Measurements from ENCODE around the gene ETV3. TPM values are rescaled to one million over a fixed set of nuclear protein-coding genes. Genes with fewer than 3 reads are reported as not detected.
A peak's percentile ranks its signal among the peaks of the same experiment; 100 is the strongest.
"Not testable (repeated sequence)": the region's sequence is repeated elsewhere in the genome, so short reads cannot be mapped to it uniquely, and the experiment has no call there.

The ETV3 gene
- total RNA-seq, result 27.0 TPM

DNA sequence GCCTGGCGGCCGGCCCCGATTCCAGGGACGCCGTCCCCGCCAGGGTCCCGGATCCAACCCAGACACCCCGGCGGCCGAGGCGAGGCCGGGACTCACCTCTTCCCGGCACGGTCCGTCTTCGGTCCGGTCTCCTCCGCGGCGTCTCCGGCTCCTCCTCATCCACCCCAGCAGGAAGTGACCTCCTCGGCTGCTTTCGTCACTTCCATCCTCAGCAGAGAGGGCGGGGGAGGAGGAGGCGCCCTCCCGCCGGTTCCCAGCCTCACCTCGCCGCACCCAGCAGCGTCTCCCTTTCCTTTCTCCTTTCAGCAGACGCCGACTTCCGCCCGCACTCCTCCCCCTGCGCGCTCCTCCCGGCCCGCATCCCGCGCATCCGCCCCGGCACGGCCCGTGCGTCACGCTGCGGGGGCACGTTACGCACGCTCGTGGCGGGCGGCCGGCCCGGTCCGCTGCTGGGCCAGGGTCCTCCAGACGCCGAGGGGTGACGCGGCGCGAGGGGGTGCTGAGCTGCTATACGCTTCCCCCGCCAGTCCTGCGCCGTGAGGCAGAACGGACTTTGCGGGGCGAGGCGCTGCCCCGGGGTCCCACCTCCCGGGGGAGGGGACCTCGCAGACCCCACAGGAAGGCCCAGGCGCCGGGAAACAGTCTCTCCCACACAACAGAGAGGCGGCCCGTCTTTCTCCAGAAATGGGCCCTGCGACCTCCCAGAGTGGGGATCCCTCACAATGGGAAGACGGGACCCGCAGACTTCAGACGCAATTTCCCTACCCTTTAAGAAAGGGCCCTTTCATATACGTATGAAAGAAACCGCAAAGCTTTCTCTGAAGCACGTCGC is at the start of gene ETV3:
TSS of gene ETV3 (minus strand) at position 176 of the 832 bp plus-strand sequence. CDS start 2,043 bp downstream, outside the sequence.
- peak; percentile 92 for DNase-seq (ENCODE audit: low spot score)

DNA sequence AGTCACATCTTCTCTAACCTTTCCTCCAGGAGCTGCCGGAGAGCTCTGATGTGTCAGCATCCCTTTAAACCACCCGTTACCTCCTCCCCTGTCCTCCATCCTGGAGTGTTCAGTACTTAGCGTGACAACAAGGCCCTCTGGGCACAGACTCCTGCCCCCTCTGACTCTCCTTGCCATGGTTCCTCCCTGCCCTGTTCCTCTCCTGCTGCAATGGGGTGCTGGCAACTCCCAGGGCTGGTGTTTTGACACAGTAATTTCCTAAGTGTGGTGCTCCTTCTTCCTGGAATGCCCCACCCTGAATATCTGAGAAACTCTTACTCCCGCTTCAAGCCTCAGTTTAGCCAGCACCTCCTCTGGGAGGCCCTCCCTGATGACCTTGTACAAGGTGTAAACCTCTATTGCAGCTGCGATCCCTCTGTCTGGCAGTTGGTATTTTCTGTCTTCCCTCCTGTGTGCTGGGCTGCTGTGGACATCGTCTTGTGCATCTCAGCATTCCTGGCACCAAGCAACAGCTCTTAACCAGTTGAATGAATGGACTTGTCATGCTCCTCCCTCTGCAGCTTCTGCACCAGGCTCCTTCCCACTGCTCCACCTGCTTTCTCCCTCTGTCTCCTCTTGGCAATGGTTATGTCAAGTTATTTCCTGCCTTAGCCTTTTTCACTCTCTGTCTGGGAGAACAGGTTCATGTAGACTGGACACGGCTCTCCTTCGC is 48.2 kb upstream of the ETV3 start:
- no peak for DNase-seq (ENCODE audit: low spot score)

DNA sequence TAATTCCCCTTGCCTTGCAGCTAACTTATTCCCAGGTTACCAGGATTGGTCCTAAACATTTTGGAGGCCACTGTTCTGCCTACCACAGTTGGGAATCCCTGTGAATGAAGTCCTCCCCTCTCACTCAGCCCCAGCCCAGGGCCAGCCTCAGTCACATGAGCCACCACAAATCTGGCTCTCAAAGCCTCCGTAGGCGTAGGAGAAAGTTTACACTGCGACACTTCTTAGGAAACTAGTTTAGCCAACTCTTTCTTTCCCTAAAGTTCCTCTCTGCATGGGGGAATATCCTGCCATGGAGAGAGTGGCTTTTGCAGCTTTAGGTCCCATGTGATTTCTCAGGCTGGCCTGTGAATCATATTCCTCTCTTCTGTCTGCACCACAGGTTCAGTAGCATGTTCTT is 45.7 kb upstream of the ETV3 start:
- no peak for DNase-seq (ENCODE audit: low spot score)

DNA sequence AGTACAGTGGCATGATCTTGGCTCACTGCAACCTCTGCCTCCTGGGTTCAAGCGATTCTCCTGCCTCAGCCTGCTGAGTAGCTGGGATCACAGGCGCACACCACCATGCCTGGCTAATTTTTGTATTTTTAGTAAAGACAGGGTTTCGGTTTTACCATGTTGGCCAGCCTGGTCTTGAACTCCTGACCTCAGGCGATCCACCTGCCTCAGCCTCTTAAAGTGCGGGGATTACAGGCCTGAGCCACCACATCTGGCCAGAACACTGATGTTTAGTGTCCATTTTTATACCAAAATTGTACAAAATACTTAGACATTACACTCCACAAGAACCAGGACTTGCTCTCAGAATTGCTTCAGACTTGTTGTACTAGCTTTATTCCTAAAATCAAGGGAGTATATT is 44.2 kb upstream of the ETV3 start:
- DNase-seq (ENCODE audit: low spot score), result not testable (repeated sequence)

DNA sequence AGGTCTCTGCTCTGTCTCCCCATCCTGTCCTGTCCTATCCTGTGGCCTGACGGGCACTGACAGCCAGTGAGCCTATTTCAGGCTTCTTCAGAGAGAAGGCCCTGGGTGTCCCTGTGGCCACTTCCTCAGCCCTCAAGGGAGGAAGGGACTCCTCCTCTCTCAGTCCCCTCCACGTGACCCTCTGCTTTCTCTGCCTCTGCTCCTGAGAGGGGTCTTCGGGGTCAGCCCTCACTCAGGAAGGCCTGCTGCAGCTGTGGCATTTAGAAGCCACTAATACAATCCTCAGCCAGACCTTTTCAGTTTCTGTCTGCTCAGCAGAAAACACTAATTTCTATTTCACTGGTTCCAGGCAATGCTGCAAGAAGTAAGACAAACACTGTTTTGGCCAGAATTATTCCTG is 43.6 kb upstream of the ETV3 start:
- no peak for DNase-seq (ENCODE audit: low spot score)

DNA sequence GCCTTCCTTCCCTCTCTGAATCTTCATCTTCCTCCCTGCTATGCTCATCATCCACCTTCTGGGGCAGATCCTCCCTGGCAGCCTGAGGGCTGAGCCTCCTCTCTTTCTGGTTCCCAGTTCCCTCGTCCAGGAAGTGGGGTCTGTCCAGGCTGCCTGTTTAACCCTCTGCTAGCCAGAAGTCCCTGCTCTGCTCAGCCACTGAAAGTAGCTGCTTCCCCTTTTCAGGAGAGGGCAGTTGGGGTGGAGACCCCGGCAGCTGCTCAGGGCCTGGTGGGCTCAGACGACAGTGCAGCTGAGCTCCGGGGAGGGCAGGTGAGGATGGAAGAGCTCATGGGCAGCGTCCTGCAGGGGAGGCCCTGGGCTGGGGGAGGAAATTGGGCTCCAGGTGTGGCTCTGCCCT is 43.1 kb upstream of the ETV3 start:
- no peak for DNase-seq (ENCODE audit: low spot score)

DNA sequence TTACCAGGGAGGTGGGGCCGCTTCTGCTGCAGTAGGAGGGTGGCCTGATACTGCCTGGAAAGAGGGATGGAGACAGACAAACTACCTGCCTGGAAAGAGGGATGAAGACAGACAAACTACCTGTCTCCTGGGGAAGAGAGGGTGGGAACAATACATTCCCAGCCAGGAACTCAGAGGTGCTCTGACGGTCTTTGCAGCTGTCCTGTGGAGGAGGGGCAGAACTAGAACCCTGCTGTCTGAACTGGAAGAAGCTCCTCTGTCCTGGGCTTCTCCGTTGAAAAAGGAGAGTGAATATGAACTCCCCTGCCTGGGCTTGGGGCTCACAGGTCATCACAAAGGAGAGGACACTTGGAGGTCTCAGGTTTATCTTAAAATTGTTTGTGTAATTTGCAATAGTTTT is 40.3 kb upstream of the ETV3 start:
- no peak for DNase-seq (ENCODE audit: low spot score)

DNA sequence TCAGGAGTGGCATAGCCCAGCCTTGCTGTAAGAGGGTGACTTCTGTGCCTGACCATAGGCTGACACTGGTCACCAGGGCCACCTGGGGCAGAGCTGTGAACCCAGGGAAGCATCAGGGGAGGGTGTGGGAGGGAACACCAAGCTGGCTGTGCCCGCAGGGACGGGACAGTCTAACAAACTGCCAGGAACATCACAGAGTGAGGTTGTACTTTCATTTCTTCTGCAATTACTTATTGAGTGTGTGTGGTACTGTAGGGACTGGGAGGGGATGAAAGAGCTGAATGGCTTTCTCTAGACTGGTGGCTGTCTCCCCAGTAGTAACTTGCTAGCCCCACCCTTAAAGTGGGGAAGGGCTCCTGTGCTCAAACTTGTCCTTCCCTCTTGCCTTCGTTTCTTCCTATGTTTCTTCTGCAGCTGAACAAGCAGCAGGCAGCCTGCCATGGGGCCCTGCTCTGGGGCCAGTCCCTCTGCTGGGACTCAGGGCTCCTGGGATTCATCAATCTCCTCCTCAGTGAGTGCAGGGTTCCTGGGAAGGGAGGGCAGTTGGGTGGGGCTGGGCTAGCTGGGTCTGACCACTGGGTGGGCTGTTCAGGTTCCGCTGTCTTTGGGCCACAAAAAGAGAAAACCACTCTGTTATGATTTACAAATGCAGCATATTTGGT is 39.7 kb upstream of the ETV3 start:
- no peak for DNase-seq (ENCODE audit: low spot score)

DNA sequence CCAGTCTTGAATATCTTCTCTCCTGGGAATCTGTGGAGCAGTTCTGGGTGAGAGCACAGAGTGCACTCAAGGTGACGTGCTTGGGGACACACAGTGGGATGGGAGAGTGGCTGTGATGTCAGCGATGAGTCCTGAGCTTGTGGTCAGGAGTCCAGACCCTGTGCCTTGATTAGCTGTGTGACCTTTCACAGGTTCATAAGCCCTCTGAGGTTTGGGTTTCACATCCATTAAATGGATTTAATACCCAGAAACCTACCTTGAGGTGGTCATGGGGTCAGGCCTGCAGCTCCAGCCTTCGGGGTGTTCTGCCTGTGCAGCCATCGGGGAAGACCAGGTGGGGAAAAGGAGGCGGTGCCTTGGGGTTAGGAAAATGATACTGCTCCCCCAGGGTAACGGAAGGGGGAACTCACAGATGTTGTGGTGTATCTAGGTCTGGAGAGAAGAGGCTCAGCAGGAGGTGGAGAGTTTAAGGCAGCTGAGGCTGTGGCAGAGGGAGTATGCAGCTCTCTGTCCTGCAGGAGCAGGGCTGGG is 38.5 kb upstream of the ETV3 start:
- DNase-seq (ENCODE audit: low spot score), result no peak

DNA sequence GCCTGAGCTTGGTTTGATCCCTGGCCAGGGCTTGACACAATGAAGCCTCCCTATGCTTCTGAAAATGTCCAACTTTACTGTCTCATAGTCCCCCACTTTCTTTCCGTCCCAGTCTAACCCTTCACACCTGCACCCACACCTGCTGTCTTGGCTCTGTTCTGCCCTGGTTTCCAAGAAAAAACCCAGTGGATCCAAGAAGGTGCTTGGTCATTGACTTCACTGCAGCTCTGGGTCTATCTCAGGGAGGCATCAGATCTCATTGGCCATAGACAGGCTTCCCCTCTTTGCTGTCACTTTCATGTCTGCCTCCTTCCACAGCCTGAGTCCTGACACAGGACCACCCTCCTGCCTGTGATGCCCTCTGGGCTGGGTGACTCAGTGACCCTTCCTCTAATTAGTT is 37.8 kb upstream of the ETV3 start:
- DNase-seq (ENCODE audit: low spot score), result no peak

DNA sequence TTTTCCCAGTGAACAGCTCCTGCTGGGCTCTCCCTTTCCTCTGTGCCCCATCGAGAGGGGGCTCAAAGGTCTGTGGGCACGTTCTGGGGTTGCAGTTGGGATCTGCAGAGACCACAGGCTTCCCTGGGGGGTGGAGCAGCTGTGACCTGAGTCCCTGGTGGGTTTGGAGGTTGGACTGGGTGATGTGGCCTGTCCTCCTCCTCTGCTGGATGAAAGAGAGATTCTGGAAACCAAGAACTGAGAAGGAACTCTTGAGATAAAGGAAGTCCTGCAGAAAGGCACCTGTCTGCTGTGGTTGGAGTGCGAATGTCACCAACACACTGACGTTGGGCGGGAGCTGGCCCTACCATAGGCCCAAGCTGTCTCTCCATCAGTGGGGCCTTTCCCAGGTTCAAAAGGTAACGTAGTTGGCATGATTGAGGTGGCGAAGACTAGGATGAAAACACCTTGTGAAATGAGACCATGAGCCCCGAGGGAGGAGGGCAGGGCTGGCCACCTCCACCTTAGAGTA is 35.8 kb upstream of the ETV3 start:
- DNase-seq (ENCODE audit: low spot score), result no peak

DNA sequence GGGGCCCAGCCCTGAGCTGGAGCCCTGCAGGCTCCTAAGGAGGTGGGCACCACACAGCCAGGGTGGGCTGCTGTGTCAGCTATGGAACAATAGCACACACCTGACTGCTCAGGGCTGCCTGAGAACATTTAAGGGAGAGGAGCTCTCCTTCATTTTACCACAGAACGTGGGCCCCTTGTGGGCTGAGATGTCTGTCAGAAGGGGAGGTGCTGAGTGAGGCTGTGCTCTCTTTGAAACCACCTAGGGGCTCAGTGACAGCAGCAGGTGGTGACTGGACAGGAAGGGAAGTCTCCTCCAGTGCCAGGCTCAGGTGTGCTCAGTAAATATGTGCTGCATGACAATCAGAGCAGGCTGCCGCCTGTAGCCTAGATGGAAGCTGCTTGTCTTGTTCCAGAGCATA is 35.0 kb upstream of the ETV3 start:
- not testable (repeated sequence) for DNase-seq (ENCODE audit: low spot score)

DNA sequence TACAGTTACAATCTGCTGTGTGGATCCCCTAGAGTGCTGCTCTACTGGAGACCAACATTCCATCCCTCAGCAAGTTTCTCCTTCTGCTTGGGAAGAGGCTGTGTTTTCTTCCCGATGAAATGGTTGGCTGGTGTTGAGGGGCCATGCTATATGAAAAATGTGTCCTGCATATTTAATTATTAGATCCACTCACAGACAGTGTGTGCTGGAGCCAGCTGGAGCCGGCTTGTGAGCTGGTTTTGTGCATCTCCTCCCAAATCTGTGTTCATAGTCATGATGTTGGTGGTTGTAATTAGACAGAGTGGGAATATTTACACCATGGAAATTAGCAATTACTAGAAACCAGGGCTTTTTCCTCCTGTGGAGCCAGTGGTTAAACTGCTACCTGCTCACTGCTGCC is 34.4 kb upstream of the ETV3 start:
- DNase-seq (ENCODE audit: low spot score), result not testable (repeated sequence)

DNA sequence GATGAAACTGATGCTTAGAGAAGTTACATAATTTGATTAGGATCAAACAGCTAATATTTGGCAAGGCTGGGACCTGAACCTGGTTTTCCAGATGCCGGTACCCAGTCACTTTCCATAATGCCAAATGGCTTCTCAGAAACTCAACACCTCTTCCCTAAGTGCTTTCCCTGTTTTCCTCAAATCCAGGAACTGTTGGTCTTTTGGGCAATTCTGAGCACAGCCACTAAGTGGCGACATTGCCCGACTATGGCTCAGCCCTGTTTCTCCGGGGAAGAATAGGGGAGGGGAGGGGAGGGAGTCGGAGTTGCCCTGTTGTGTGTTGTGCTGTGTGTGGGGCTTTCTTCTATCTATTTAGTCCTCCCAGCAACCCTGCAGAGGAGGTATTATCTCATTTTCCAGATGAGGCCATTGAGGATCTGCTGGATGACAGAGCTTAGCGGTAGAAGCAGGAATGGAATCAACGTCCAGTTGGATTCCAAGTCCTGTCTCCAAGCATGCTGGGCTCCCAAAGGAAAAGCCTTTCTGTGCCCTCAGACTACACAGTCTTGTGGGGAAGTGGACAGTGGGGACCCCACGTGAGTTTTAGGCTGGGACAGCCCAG is 33.8 kb upstream of the ETV3 start:
- DNase-seq (ENCODE audit: low spot score), result not testable (repeated sequence)

DNA sequence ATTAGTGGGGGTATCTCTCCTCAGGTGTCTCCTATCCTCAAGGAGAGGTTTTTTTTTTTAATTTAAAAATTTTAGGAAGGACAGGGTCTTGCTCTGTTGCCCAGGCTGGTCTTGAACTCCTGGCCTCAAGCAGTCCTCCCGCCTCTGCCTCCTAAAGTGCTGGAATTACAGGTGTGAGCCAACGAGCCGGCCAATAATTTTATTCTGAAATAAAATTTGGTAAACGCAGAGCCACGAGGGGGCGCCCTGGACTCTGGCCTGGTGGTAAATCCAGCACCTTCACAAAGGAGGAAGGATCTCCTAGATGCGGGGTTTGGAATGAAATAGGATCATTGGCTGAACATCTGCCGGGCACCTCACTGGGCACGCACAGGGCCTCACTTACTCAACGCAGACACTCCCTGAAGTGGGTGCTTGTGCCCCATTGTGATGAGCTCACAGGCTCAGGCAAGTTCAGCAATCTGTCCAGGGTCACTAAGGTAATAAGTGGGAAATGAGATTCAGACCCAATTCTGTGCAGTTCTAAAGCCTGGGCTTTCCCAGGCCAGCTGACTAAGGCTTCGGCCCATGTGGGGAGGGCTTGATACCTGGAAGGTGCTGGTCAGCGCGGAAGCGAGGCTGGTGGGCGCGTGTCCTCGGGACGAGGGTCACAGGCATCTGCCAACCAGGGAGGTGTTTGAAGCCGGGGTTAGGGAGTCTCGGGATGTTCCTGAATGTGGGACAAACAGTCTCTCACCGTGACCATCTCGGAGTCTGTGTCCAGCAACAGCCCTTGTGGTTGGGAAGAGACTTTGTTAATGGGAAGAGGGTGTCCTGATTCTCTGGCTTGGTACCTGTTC is 32.7 kb upstream of the ETV3 start:
- DNase-seq (ENCODE audit: low spot score), result peak; percentile 28

DNA sequence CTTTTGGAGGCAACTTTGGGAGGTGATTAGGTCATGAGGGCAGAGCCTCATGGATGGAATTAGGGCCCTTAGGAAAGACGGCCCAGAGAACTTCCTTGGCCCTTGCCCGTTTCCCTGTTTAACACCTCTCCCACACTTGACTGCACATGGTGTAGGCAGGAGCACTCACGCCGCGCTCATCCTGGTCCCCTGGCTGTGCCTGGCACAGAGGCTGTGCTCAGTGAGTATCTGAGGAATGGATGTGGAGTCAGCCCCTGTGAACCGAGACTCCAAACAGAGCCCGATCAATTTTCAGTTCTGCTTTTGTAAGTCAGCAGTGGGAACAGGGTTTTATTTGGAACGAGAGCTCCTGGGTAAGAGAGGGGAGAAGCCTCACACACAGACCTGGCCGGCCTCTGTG is 29.8 kb upstream of the ETV3 start:
- DNase-seq (ENCODE audit: low spot score), result no peak

DNA sequence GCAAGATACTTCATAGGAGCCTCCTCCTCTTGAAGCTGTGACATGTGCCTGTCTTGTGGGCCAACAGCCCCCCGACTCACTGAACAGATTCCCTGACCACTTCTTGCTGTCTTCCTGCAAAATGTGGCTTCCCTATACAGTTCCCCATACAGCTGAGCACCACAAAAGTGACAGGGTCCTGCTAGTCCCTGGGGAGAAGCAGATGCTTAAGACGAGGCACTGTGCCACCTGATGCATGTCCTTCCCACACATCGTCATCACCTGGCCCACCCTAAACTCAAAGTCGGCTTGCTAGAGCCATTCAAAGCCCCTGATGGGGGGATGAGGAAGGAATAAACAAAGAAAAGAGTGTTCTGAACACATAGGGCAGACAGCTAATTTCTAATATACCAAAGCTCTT is 29.2 kb upstream of the ETV3 start:
- no peak for DNase-seq (ENCODE audit: low spot score)

DNA sequence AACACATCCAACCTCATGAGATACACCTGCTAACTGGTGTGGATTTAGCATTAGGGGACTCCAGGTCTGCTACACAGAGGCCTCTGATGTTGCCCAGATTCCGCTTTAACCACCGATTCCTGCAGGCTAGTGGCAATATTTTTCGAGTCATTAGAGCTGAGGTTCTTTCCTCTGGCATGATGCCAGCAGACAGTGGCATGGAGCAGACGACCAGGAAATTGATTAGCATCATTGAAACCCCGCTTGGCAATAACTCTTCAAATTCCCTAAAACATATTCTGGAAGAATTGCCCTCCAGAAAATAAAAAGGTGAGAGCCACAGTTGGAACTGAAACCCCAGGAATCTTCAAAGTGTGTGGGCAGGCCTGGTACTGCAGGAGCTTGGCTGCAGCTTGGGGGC is 28.4 kb upstream of the ETV3 start:
- no peak for DNase-seq (ENCODE audit: low spot score)

DNA sequence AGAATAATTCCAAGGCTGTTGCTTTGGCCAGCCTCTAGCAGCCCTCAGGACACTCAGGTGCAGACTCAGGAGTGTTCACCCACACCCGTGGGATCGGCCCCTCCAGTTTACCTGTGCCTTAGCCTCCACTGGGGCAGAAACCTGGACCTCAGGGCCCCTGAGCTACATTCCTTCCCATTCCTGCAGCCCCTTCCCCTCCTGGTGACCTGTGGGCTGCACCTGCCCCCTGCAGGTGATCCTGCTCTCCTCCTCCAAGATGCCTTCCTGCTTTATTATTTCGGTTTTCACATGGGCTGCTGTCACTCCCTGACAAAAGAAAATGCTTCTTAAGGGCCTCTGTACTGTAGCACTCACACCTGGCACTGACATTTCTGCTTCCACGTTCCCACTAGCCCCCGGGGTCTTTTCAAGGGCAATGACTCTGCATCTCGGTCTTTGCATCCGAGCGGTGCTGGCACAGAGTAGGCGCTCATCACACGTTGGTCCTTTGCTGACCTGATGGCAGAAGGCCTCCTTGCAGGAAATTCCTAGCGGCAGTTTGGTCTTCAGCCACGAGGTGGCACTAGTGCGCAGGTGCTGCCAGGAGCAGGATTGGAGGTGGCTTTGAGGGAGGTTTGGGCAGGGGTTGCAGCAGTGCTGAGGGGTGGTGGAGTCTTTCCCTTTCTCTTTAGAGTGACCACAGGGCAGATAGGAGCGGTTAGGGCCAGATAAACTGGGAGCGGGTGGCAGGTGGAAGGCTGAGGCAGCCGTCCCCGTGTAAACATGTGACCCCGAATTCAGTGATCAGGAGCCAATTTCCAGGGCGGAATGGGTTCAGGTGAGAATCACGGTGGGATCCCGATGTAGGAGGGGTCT is 25.3 kb upstream of the ETV3 start:
- DNase-seq (ENCODE audit: low spot score), result peak; percentile 69

DNA sequence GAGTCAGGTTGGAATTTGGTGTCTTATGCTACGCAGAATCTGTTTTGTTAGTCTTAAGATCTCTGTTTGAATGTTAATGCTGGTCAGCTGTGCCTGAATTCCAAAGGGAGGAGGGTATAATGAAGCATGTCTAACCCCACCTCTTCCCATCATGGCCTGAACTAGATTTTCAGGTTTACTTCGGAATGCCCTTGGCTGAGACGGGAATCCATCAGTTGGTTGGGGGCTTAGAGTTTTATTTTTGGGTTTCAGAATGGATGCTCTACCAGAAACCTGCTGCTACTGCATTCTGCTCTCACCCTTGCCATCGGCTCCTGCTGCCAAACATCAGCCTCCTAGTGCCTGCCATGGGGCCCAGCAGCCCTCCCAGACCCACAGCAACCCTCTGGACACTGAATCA is 24.1 kb upstream of the ETV3 start:
- DNase-seq (ENCODE audit: low spot score), result no peak

All from mucosa of gallbladder (tissue), 1 donor.